ENCODE measurements around the gene SLCO2B1. TPM values are rescaled to one million over a fixed set of nuclear protein-coding genes. Genes with fewer than 3 reads are reported as not detected.
A peak's percentile ranks its signal among the peaks of the same experiment; 100 is the strongest.

Gene SLCO2B1
- total RNA-seq, 2 donors from 2014 or later: 9.5 to 24.6 TPM

- Histone ChIP-seq H3K4me1 (peaks cover 0 to 50% of the 10 kb centered on the region in 2 donors), H3K27me3 (no peaks in the 10 kb centered on the region), H3K9me3 (no peaks in the 10 kb centered on the region), H3K36me3 (no peaks in the 10 kb centered on the region), H3K4me3 (no peak overlapping the region), H3K27ac (peak overlapping the region in 1 of 2 donors; percentile 3)
- DNase-seq (ENCODE audit: low spot score): no peak
- TF ChIP-seq CTCF (IDR thresholded peaks at IDR 0.05): no peak
Measured at GRCh38 chr11:75149766-75150465, 991 bp upstream of the SLCO2B1 start.

- Histone ChIP-seq H3K4me1 (peaks cover 0 to 65% of the 10 kb centered on the region in 2 donors), H3K4me3 (peak overlapping the region; percentile 32 to 42), H3K9me3 (no peaks in the 10 kb centered on the region), H3K27ac (peak overlapping the region; percentile 46 to 58), H3K27me3 (no peaks in the 10 kb centered on the region), H3K36me3 (no peaks in the 10 kb centered on the region)
- no peak for TF ChIP-seq CTCF (IDR thresholded peaks at IDR 0.05)
- no peak for DNase-seq (ENCODE audit: low spot score)
Measured at GRCh38 chr11:75151346-75152047, 590 bp downstream of the SLCO2B1 start.

- H3K27ac ChIP-seq: peak overlapping the region; percentile 41 to 46
Measured at GRCh38 chr11:75152090-75152489, 1.2 kb downstream of the SLCO2B1 start.

GRCh38 chr11:75152651-75153427 lies 1.9 kb downstream of the SLCO2B1 start:
- Histone ChIP-seq H3K9me3 (no peaks in the 10 kb centered on the region), H3K4me1 (peaks cover 0 to 59% of the 10 kb centered on the region in 2 donors), H3K4me3 (peak overlapping the region; percentile 32 to 42), H3K27ac (peak overlapping the region in 1 of 2 donors; percentile 46), H3K27me3 (no peaks in the 10 kb centered on the region), H3K36me3 (no peaks in the 10 kb centered on the region)
- TF ChIP-seq CTCF (IDR thresholded peaks at IDR 0.05): no peak
- DNase-seq (ENCODE audit: low spot score): no peak

More at GRCh38 chr11:75152090-75152489, 1.2 kb downstream of the SLCO2B1 start:
- Histone ChIP-seq H3K9me3 (no peaks in the 10 kb centered on the region), H3K27me3 (no peaks in the 10 kb centered on the region), H3K36me3 (no peaks in the 10 kb centered on the region), H3K4me3 (peak overlapping the region; percentile 32 to 42), H3K4me1 (peaks cover 0 to 66% of the 10 kb centered on the region in 2 donors)
- no peak for TF ChIP-seq CTCF (IDR thresholded peaks at IDR 0.05)
- no peak for DNase-seq (ENCODE audit: low spot score)

GRCh38 chr11:75154646-75155569 lies 4.0 kb downstream of the SLCO2B1 start:
- Histone ChIP-seq H3K36me3 (no peaks in the 10 kb centered on the region), H3K27me3 (no peaks in the 10 kb centered on the region), H3K27ac (peak overlapping the region; percentile 29 to 43), H3K4me3 (no peak overlapping the region), H3K9me3 (no peaks in the 10 kb centered on the region), H3K4me1 (peaks cover 0 to 62% of the 10 kb centered on the region in 2 donors)
- DNase-seq (ENCODE audit: low spot score): no peak
- TF ChIP-seq CTCF (IDR thresholded peaks at IDR 0.05): no peak
